GM19397 (cell line): ENCODE measurements around the gene MPHOSPH10.
"Not testable (repeated sequence)": the region's sequence is repeated elsewhere in the genome, so short reads cannot be mapped to it uniquely, and the experiment has no call there.

Experiments
- ATAC-seq: cut with Tn5 transposase; IDR thresholded peaks from one replicate; pipeline ENCODE4 v1.9.1; 2021; ENCODE audit warnings: mild to moderate bottlenecking, moderate library complexity; ENCODE audit not compliant: unreplicated experiment

Gene MPHOSPH10

GRCh38 chr2:71130152-71130904, at the start of gene MPHOSPH10, which contains the start of gene MCEE:
TSS of gene MPHOSPH10 (plus strand) at chr2:71130634. CDS start at chr2:71130666, 32 bp downstream.
TSS of gene MCEE (minus strand) at chr2:71130229. CDS start at chr2:71130219, 10 bp downstream.
- peak; percentile 95 for ATAC-seq

GRCh38 chr2:71082402-71083252, 47.8 kb upstream of the MPHOSPH10 start:
- ATAC-seq = no peak

GRCh38 chr2:71083297-71083696, 47.1 kb upstream of the MPHOSPH10 start:
- ATAC-seq = not testable (repeated sequence)

- not testable (repeated sequence) for ATAC-seq
Measured at GRCh38 chr2:71083752-71084312, 46.6 kb upstream of the MPHOSPH10 start.

- ATAC-seq = not testable (repeated sequence)
Measured at GRCh38 chr2:71085325-71086003, 45.0 kb upstream of the MPHOSPH10 start.

- ATAC-seq = not testable (repeated sequence)
Measured at GRCh38 chr2:71089475-71089874, 41.0 kb upstream of the MPHOSPH10 start.

GRCh38 chr2:71091808-71092207, 38.6 kb upstream of the MPHOSPH10 start:
- not testable (repeated sequence) for ATAC-seq

- not testable (repeated sequence) for ATAC-seq
Measured at GRCh38 chr2:71092491-71093260, 37.8 kb upstream of the MPHOSPH10 start.

- ATAC-seq = no peak
Measured at GRCh38 chr2:71100195-71100964, 30.1 kb upstream of the MPHOSPH10 start.

- no peak for ATAC-seq
Measured at GRCh38 chr2:71101656-71102055, 28.8 kb upstream of the MPHOSPH10 start.

- ATAC-seq = no peak
Measured at GRCh38 chr2:71102981-71103681, 27.3 kb upstream of the MPHOSPH10 start.

GRCh38 chr2:71103809-71104208, 26.6 kb upstream of the MPHOSPH10 start:
- ATAC-seq = no peak

GRCh38 chr2:71106463-71106862, 24.0 kb upstream of the MPHOSPH10 start:
- not testable (repeated sequence) for ATAC-seq

GRCh38 chr2:71108091-71108490, 22.3 kb upstream of the MPHOSPH10 start:
- ATAC-seq = no peak

- no peak for ATAC-seq
Measured at GRCh38 chr2:71113843-71114242, 16.6 kb upstream of the MPHOSPH10 start.

GRCh38 chr2:71117063-71117462, 13.4 kb upstream of the MPHOSPH10 start:
- ATAC-seq = no peak

- no peak for ATAC-seq
Measured at GRCh38 chr2:71120195-71120594, 10.2 kb upstream of the MPHOSPH10 start.

- ATAC-seq = no peak
Measured at GRCh38 chr2:71121479-71121878, 9.0 kb upstream of the MPHOSPH10 start.
